ENCODE data around the gene CPNE4.

- TF ChIP-seq CTCF (conservative IDR thresholded peaks at IDR 0.05) (no peak), ZFX (IDR thresholded peaks at IDR 0.05) (no peak)
Observed at GRCh38 chr3:131605916-131606315, 428.9 kb downstream of the CPNE4 start.
